Keratinocyte (primary cell): ENCODE data around the gene PTGR2. TPM values are rescaled to one million over a fixed set of nuclear protein-coding genes. Genes with fewer than 3 reads are reported as not detected.

Experiments used
- DNase-seq: peaks from one replicate; pipeline ENCODE4 v3.0.0-alpha.2; 2011; ENCODE audit warnings: low read depth, missing footprints, low spot score
- FAIRE-seq: peaks from 2 replicates; lab custom pipeline; 2011; peaks lifted over from hg19 to GRCh38; lab: Jason Lieb, UNC
- H2AFZ ChIP-seq: 2 replicates; pipeline ENCODE4 v1.6.0; 2012; ENCODE audit warnings: low read length, control low read depth, inconsistent platforms; ENCODE audit not compliant: control insufficient read depth
- H3K27ac ChIP-seq: 2 replicates; pipeline ENCODE4 v1.5.1; 2011; ENCODE audit warnings: low read length; ENCODE audit not compliant: control insufficient read depth, insufficient read depth
- H3K27me3 ChIP-seq: 3 replicates; pipeline ENCODE4 v1.6.0; 2011; ENCODE audit warnings: low read length; ENCODE audit not compliant: control insufficient read depth, insufficient read depth; ENCODE audit errors: extremely low read depth
- H3K36me3 ChIP-seq, 2 experiments: 2 replicates in 1 of 2; 3 replicates in 1 of 2; pipeline ENCODE4 v1.5.1; 2011; ENCODE audit warnings: low read length in 2 of 2, mild to moderate bottlenecking in 1 of 2; ENCODE audit not compliant: control insufficient read depth in 2 of 2, insufficient read depth in 2 of 2; ENCODE audit errors: extremely low read depth in 1 of 2
- H3K4me1 ChIP-seq: 3 replicates; pipeline ENCODE4 v1.5.1; 2011; ENCODE audit warnings: low read length; ENCODE audit not compliant: control insufficient read depth, insufficient read depth; ENCODE audit errors: extremely low read depth
- H3K4me2 ChIP-seq: 3 replicates; pipeline ENCODE4 v1.6.0; 2011; ENCODE audit warnings: low read depth, low read length; ENCODE audit not compliant: control insufficient read depth, insufficient read depth; ENCODE audit errors: extremely low read depth
- H3K4me3 ChIP-seq, 3 experiments: fragments of 200-600 bp in 1 of 3; sonication (generic) in 1 of 3; 2 replicates in 2 of 3; 3 replicates in 1 of 3; pipeline ENCODE4 v1.5.1; 2011 to 2016; ENCODE audit warnings: low read length in 3 of 3, mild to moderate bottlenecking in 3 of 3, control low read depth in 2 of 3, inconsistent platforms in 1 of 3, low read depth in 1 of 3, mixed read lengths in 1 of 3, mixed run types in 1 of 3, moderate library complexity in 1 of 3; ENCODE audit not compliant: control insufficient read depth in 2 of 3, insufficient read depth in 2 of 3; ENCODE audit errors: extremely low read depth in 1 of 3
- H3K79me2 ChIP-seq: 2 replicates; pipeline ENCODE4 v1.6.0; 2012; ENCODE audit warnings: low read length; ENCODE audit not compliant: control insufficient read depth, insufficient read depth
- H3K9ac ChIP-seq: 3 replicates; pipeline ENCODE4 v1.6.0; 2011; ENCODE audit warnings: low read length; ENCODE audit not compliant: control insufficient read depth, insufficient read depth; ENCODE audit errors: extremely low read depth
- H3K9me1 ChIP-seq: 3 replicates; pipeline ENCODE4 v1.6.0; 2011; ENCODE audit warnings: low read length; ENCODE audit not compliant: control insufficient read depth, insufficient read depth; ENCODE audit errors: extremely low read depth
- H3K9me3 ChIP-seq: 2 replicates; pipeline ENCODE4 v1.5.1; 2012; ENCODE audit warnings: low read depth, low read length; ENCODE audit not compliant: control insufficient read depth
- H4K20me1 ChIP-seq: 3 replicates; pipeline ENCODE4 v1.6.0; 2011; ENCODE audit warnings: low read length; ENCODE audit not compliant: control insufficient read depth, insufficient read depth; ENCODE audit errors: extremely low read depth
- EZH2 ChIP-seq: IDR thresholded peaks from one replicate; pipeline ENCODE4 v1.6.1; 2012; ENCODE audit warnings: inconsistent platforms, mild to moderate bottlenecking, low read length, moderate library complexity
- dilution Hi-C: fragments of 300-500 bp; cut with MboI; formaldehyde crosslinking; loops from one replicate; pipeline ENCODE4 v1.7.0; 2020; ENCODE audit warnings: low sequenced_read_pairs; ENCODE audit not compliant: extremely low pct_ligation_motif_present
- polyA plus RNA-seq, 5 experiments: library from polyadenylated mRNA; depleted of rRNA in 3 of 5; stranded (reverse) in 3 of 5; stranded (forward) in 1 of 5; unstranded in 1 of 5; fragments of >200 nt; gene quantifications; 1 replicate in 1 of 5; 2 replicates in 3 of 5; 3 replicates in 1 of 5; pipeline versions ENCODE4 v1.2.1 to v1.2.3, GENCODE V29; 2011 to 2012; ENCODE audit warnings: missing spikeins in 2 of 5, low read depth in 1 of 5, low replicate concordance in 1 of 5
- TF ChIP-seq, protein P1 (sequence below), 3 experiments: IDR thresholded peaks in 1 of 3; conservative IDR thresholded peaks in 1 of 3; optimal IDR thresholded peaks in 1 of 3; 2 replicates in 2 of 3; 3 replicates in 1 of 3; pipeline versions ENCODE3 to v1.5.1; 2011; ENCODE audit warnings: low read length in 3 of 3, mild to moderate bottlenecking in 3 of 3, moderate library complexity in 2 of 3, control low read depth in 1 of 3, inconsistent platforms in 1 of 3; ENCODE audit not compliant: insufficient read depth in 2 of 3; ENCODE audit errors: extremely low read depth in 1 of 3

Gene PTGR2
- polyA plus RNA-seq, 1 donor (not counting 4 experiments of a cell fraction or from before 2014, with no cell fraction given) = 19.5 TPM

DNA sequence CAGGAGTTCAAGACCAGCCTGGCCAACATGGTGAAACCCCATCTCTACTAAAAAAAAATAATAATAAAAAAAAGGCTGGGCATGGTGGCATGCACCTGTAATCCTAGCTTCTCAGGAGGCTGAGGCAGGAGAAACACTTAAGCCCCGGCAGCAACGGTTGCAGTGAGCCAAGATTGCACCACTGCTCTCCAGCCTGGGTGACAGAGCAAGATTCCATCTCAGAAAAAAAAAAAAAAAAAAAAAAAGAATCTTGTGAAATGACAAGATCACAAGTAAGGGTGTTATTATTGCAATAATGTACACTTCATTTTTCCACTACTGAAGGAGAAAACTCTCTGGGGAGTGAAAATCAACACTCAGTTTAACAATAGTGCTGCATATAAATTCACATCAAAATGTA is 8.8 kb upstream of the PTGR2 start:
- Histone ChIP-seq H3K4me1 (no peaks in the 10 kb centered on the region), H3K9me3 (no peaks in the 10 kb centered on the region), H3K36me3 (no peaks in the 10 kb centered on the region), H2AFZ (no peak overlapping the region), H3K4me3 (no peak overlapping the region), H3K9me1 (no peaks in the 10 kb centered on the region), H4K20me1 (no peaks in the 10 kb centered on the region), H3K27me3 (no peaks in the 10 kb centered on the region), H3K4me2 (no peak overlapping the region), H3K9ac (no peak overlapping the region), H3K27ac (no peak overlapping the region), H3K79me2 (no peaks in the 10 kb centered on the region)
- dilution Hi-C loops = no loop called here
- TF ChIP-seq, protein P1, sequence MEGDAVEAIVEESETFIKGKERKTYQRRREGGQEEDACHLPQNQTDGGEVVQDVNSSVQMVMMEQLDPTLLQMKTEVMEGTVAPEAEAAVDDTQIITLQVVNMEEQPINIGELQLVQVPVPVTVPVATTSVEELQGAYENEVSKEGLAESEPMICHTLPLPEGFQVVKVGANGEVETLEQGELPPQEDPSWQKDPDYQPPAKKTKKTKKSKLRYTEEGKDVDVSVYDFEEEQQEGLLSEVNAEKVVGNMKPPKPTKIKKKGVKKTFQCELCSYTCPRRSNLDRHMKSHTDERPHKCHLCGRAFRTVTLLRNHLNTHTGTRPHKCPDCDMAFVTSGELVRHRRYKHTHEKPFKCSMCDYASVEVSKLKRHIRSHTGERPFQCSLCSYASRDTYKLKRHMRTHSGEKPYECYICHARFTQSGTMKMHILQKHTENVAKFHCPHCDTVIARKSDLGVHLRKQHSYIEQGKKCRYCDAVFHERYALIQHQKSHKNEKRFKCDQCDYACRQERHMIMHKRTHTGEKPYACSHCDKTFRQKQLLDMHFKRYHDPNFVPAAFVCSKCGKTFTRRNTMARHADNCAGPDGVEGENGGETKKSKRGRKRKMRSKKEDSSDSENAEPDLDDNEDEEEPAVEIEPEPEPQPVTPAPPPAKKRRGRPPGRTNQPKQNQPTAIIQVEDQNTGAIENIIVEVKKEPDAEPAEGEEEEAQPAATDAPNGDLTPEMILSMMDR (optimal IDR thresholded peaks at IDR 0.05 in 1 of 3, IDR thresholded peaks at IDR 0.05 in 1 of 3, conservative IDR thresholded peaks at IDR 0.05 in 1 of 3; ENCODE audit: extremely low read depth in 1 of 3, insufficient read depth in 2 of 3, low read length in 3 of 3) = no peak
- TF ChIP-seq EZH2 = no peak
- FAIRE-seq (no peak), DNase-seq (no peak)

DNA sequence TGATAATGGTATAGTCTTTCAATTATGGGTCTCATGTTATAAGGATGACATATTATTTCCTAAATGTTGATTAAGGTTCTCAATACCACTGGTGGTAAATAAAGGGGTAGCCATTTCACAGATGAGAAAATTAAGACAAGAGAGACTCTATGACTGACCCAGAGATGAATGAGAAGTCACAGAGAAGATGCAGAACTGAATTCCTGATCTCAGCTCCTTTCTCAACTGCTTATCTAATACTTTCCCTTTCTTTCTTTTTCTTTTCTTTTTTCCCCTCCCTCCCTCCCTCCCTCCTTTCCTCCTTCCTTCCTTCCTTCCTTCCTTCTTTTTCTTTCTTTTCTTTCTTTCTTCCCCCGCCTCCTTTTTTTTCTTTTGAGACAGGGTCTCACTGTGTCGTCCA is 8.3 kb upstream of the PTGR2 start:
- Histone ChIP-seq H3K27ac (no peak overlapping the region), H3K4me2 (no peak overlapping the region), H2AFZ (no peak overlapping the region), H3K79me2 (no peaks in the 10 kb centered on the region), H3K4me1 (no peaks in the 10 kb centered on the region), H3K9me3 (no peaks in the 10 kb centered on the region), H3K9ac (no peak overlapping the region), H4K20me1 (no peaks in the 10 kb centered on the region), H3K36me3 (no peaks in the 10 kb centered on the region), H3K27me3 (no peaks in the 10 kb centered on the region), H3K9me1 (no peaks in the 10 kb centered on the region), H3K4me3 (no peak overlapping the region)
- FAIRE-seq (no peak), DNase-seq (no peak)
- no peak for TF ChIP-seq EZH2
- TF ChIP-seq, protein P1 (optimal IDR thresholded peaks at IDR 0.05 in 1 of 3, IDR thresholded peaks at IDR 0.05 in 1 of 3, conservative IDR thresholded peaks at IDR 0.05 in 1 of 3; ENCODE audit: extremely low read depth in 1 of 3, insufficient read depth in 2 of 3, low read length in 3 of 3) = no peak
- dilution Hi-C loops = no loop called here
